HG02970 (cell line): ENCODE data around the gene FOXP1.
A peak's percentile ranks its signal among the peaks of the same experiment; 100 is the strongest.

Source experiments
- ATAC-seq: cut with Tn5 transposase; IDR thresholded peaks from one replicate; pipeline ENCODE4 v1.9.1; 2021; ENCODE audit warnings: mild to moderate bottlenecking, moderate library complexity, moderate number of reproducible peaks; ENCODE audit not compliant: unreplicated experiment, low FRiP score

The FOXP1 gene

DNA sequence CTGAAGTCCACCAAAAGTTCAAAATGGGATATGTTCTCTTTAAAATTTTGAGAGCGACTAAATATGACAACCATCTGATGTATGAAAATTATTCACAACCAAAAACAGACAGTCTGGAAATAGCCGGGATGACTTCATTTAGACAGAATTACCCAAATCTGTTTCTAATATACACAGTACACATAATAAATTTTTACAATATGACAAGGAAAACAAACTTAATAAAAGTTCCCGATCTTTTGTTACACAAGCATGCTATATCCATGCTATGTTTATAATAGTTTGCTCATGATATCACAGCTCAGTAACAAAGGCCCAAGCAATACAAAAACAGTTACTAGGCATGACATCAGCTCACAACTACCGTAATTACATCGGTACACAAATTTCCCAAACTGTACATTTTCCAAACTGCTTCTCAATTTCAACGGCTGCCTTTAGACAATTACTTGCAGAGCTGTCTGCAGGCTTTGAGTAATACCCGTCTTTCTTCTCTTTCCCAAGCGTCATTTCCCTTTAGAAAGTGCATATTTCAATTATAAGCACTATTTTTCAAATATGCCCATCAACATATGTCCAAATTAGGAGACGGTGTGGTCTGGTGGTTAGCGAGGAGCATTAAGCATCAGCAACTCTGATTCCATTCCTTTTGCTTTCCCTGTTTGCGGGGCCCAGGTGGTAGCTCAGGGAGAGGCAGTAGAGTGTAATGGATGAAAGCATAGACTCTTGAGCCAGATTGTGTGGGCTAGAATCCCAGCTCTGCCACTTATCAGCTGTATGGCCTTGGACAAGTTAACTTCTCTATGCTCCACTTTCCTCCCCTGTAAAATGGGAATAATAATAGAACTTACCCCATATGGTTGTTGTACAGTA, 481.2 kb downstream of the FOXP1 start:
- ATAC-seq: no peak

GRCh38 chr3:71101626-71102025, 481.9 kb downstream of the FOXP1 start:
- ATAC-seq: no peak

- no peak for ATAC-seq
Observed at GRCh38 chr3:71101014-71101413, 482.5 kb downstream of the FOXP1 start.

DNA sequence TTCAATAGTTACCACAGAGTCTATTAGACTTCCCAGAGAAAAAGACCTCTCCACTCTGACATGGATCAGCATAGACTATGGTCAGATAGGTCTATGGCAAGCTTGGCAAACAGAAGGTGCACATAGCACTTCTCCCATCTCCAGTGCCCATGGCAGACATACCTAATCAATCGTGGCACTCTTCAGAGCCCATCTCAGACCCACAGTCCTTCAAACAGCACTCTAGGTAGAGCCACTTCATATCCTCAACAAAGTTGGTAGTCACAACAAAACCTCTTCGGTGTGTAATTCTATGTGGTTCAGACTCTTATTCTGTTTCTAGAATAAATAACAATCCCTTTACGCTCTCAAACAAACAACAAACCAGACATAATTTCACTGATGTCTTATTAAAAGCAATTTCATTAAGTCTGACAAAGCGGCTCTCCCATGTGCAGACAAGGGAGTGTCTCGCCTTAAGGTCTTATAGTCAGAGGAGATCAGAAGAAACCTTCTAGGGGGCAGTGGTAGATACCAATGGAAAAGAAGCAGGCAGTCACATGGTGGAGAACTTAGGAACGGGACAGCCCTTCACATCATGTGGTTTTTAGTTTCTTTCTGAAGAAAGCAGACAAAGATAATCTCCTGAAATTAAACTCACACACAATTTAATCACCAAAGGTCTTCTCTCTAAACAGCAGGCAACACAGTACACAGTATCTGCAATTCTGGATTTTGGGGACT, 483.4 kb downstream of the FOXP1 start:
- no peak for ATAC-seq

DNA sequence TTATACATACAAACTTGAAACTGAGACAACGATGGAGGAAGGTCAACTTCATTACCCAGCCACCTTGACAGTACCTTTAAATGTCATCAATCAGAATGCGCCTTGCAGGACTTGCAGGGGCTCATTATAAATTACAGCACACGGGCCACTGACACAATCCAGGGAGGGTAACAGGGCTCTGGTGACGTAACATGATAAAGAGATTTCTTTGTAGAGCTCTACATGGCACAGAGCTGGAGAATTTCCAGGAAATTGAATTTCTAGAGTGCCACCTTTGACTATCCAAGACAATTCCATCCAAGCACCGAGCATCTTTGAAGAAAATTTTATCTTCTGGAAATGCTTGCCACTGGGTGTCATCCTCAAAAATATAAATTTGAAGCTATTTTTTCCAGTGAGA, 486.0 kb downstream of the FOXP1 start:
- ATAC-seq: no peak

DNA sequence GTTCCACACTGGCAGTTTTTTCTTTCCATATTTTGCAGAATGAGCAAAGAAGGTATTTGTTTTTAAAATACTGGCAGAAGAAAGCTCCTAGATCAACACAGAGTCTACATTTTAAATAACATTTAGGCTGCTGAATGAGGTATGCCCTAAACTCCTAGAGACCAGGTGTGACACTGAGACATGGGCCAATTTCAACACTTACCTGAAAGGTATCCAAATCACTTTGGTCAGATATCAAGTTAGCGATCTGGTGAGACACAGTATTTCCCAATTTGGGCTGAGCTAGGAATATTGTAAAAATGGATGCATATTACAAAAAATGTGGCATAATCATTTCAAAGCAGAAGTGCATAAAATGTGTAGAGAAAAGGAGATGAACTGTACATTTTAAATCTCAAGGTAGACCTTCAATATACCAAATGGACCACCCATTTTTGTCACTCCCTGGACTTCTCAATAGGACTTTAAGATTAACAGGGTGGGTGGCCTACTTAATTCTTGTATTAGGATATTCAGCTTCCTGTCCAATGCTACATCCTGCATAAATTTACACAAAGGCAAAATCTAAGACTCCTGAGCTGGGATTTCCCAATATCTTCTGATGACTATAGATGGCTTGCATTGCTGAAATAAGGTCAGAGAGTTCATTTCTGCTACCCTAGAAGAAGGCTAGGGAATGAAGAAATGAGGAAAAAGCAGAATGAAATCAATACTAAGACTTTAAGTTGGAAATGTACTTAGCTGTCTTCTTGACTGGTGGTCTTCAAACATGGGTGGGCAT, 487.8 kb downstream of the FOXP1 start:
- no peak for ATAC-seq

DNA sequence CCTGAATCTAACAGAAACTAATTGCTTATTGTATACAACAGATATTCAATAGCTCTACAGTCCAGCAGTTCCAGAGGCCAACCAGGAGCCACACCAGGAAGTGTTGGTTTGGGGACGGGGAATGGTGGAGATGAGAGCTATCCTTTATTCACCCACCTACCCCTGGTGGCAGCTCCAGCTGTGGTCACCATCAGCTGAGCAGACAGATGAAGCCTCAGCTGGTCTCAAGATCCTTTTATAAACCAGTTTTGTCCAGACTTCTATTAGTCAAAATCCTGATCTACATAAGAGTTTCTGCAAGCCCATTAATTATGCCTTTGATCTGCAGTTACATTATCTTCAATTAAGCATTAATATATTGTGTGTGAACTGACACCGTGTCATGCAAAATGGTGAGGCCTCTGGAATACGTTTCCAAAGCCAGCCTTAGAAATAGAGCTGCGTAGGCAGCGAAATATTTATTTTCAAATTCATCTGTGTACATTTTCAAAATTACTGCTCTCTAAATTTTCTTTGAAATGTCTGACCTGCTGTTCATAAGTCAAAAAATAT, 488.8 kb downstream of the FOXP1 start:
- ATAC-seq: no peak

DNA sequence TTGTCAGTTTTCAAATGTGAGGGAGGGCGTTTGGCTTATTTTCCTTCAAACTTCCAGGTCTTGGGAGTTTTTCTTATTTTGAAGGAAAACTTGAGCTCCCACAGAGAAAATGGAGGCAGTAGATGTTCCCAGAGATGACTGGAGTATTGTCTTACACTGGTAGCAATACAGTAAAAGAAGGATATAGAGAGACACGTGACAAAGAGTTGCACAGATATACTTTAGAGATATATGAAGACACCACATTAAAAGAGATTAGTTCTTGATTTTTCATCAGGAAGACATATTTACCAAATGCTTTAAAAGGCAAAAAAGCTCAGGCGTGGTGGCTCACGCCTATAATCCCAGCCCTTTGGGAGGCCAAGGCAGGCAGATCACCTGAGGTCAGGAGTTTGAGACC, 490.9 kb downstream of the FOXP1 start:
- ATAC-seq: no peak

DNA sequence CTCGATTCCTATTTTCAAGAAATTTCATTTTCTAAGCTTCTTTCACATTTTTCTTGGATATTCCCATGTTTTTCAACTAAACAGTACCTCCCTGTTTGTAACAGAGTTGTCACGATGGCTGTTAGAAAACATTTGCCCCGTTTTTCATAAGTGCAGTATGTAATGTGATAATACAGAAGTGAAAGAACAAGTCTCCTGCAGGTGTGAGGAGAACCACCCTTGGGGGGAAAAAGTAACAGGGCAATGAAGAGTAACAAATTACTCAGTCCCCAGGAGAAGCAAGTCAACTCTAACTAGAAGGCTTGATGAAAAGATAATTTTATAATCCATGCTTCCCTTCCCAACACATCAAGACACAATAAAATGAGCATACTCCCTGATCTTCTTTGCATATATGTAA, 493.3 kb downstream of the FOXP1 start:
- ATAC-seq: no peak

DNA sequence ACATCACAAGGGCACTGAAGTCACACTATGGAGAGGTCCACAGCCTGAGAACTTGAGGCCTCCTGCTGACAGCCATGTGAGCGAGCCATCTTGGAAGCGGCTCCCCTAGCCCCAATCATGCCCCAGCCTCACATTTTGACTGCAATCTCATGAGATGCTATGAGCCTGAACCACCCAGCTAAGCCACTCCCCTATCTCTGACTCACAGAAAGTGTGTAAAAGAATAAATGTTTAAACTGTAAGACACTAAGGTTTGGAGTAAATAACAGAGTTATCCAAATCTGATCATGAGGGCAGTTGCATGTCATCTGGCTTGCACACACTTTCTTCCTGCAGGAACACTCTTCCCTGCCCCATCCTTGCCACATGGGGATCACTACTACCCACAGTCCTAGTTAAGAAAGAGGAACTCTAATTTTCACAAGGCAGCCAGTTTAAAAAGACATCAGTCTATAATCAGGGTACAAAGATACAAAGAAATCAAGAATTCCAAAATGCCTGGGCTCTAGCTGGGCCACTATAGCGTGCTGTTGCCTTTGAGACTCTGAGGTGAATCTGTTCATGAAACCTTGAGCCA, 494.2 kb downstream of the FOXP1 start:
- no peak for ATAC-seq

- no peak for ATAC-seq
Observed at GRCh38 chr3:71088742-71089141, 494.8 kb downstream of the FOXP1 start.

GRCh38 chr3:71088019-71088708, 495.4 kb downstream of the FOXP1 start:
- ATAC-seq: no peak

GRCh38 chr3:71087143-71088018, 496.1 kb downstream of the FOXP1 start:
- peak; percentile 95 for ATAC-seq

DNA sequence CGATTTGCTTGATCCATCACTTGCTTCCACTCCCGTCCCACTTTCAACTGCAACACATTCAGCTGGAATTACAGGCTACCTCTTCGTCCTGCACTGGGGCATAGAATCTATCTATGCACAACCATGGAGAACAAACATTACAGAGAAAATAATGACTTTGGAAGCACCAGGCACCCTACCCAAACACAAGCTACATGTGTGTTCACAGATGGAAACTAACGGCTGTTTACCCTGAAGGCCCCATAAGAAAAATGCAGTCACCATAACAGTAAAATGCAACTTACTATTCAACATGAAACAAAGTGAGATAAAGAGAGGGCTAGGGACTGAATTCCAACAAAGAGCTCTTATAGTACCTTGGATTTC, 496.8 kb downstream of the FOXP1 start:
- ATAC-seq: no peak

- ATAC-seq: no peak
Observed at GRCh38 chr3:71083726-71084131, 499.8 kb downstream of the FOXP1 start.

DNA sequence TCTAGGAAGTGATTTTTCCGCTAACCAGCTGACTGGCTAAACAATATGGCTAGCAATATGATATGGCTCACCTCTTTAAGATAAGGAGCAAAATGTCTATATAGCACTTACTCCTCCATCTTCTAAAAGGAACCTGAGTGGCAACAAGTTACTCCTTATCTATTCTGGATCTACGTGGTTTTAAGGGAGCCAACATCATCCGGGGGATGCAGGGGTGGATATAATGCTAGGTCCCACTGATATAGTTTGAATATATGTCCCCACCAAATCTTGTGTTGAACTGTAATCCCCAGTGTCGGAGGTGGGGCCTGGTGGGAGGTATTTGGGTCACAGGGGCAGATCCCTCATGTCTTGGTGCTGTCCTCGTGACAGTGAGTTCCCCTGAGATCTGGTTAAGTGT, 500.7 kb downstream of the FOXP1 start:
- no peak for ATAC-seq

- ATAC-seq: no peak
Observed at GRCh38 chr3:71080517-71081083, 502.9 kb downstream of the FOXP1 start.

- no peak for ATAC-seq
Observed at GRCh38 chr3:71078723-71079525, 504.6 kb downstream of the FOXP1 start.
